BE2C (cell line): Measurements from ENCODE around the gene DUSP23.

Experiments used
- DNase-seq: peaks from one replicate; pipeline ENCODE4 v3.0.0-alpha.2; 2020
- H3K27me3 ChIP-seq: fragments of 250-450 bp; sonication (Bioruptor Pico); 2 replicates; pipeline ENCODE4 v1.5.1; 2020; ENCODE audit warnings: mild to moderate bottlenecking
- H3K36me3 ChIP-seq: fragments of 250-450 bp; sonication (Bioruptor Pico); 2 replicates; pipeline ENCODE4 v1.5.1; 2020; ENCODE audit warnings: mild to moderate bottlenecking
- H3K4me1 ChIP-seq: fragments of 250-450 bp; sonication (Bioruptor Pico); 2 replicates; pipeline ENCODE4 v1.5.1; 2020
- H3K4me3 ChIP-seq: 2 replicates; pipeline ENCODE4 v1.5.1; 2011; ENCODE audit warnings: low read depth, low read length
- H3K9me3 ChIP-seq: fragments of 250-450 bp; sonication (Bioruptor Pico); 2 replicates; pipeline ENCODE4 v1.5.1; 2020
- TF ChIP-seq, protein P1 (sequence below): IDR thresholded peaks from 2 replicates; pipeline ENCODE4 v1.5.1; 2012; ENCODE audit warnings: mild to moderate bottlenecking, low read depth, low read length

DUSP23 gene

DNA sequence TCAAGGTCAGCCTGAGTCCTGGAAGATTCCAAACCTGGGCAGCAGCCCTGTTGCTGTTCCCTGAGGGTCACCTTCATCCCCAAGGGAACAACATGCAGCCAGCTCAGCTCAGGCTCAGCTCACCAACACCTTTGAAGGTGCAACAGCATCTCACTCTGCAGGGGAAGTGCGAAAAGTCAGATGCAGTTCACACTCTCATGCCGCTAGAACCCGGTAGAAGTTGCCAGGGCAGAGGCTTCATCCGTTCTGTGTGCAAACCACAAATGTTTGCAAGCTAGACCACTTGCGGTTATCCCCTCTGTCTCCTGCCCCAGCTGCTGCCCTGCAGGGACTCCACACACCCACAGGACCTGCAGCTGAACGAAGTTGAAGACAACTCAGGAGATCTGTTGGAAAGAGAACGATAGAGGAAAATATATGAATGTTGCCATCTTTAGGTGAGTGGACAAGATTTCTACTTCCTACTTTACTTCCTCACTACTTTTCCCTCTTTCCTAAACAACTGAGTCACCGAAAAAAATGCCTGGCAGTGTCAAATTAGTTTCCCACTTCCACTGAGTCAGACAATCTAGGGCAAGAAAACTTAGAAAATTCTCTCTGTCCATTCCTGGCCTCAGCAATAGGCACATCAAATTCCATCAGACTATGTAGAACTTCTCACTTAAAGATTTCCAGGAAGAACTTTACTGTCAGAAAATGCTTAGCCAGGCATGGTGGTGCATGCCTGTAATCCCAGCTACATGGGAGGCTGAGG lies 19.6 kb downstream of the DUSP23 start:
- TF ChIP-seq, protein P1, sequence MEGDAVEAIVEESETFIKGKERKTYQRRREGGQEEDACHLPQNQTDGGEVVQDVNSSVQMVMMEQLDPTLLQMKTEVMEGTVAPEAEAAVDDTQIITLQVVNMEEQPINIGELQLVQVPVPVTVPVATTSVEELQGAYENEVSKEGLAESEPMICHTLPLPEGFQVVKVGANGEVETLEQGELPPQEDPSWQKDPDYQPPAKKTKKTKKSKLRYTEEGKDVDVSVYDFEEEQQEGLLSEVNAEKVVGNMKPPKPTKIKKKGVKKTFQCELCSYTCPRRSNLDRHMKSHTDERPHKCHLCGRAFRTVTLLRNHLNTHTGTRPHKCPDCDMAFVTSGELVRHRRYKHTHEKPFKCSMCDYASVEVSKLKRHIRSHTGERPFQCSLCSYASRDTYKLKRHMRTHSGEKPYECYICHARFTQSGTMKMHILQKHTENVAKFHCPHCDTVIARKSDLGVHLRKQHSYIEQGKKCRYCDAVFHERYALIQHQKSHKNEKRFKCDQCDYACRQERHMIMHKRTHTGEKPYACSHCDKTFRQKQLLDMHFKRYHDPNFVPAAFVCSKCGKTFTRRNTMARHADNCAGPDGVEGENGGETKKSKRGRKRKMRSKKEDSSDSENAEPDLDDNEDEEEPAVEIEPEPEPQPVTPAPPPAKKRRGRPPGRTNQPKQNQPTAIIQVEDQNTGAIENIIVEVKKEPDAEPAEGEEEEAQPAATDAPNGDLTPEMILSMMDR, result no peak
- no peak for DNase-seq
- Histone ChIP-seq H3K9me3 (no peaks in the 10 kb centered on the region), H3K4me3 (no peak overlapping the region), H3K36me3 (no peaks in the 10 kb centered on the region), H3K27me3 (peaks cover 7% of the 10 kb centered on the region; the same call in 1 of the 2 replicates), H3K4me1 (no peaks in the 10 kb centered on the region)

DNA sequence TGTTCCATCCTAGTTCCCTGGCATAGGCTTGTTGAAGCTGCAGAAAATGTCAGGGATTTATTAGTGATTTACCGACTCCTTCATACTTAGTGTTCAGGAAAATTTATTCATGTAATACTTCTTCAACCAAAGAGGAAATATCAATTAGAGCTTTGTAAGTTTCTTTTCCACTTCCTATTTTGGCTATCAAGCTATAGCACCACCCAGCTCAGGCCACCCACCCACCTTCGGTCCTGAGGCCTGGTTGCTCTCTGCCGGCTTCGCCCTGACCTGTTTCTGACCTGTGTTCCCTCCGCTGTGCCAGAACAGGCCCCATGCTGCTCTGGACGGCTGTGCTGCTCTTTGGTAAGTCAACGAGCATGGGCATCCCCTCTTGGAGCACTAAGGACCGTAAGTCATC lies 21.3 kb downstream of the DUSP23 start, which contains the start of gene FCRL6:
Gene FCRL6 (plus strand): TSS at position 250 of the 400 bp plus-strand sequence. CDS start 65 bp downstream, at position 315.
- DNase-seq, result no peak
- Histone ChIP-seq H3K4me3 (no peak within 1 kb of the TSS), H3K4me1 (no peaks in the 10 kb centered on the region), H3K36me3 (no peaks in the 10 kb centered on the region), H3K9me3 (no peaks in the 10 kb centered on the region), H3K27me3 (no peaks in the 10 kb centered on the region)
- TF ChIP-seq, protein P1, result no peak

GRCh38 chr1:159803956-159804689 lies 23.4 kb downstream of the DUSP23 start:
- Histone ChIP-seq H3K9me3 (no peaks in the 10 kb centered on the region), H3K36me3 (no peaks in the 10 kb centered on the region), H3K4me3 (no peak overlapping the region), H3K27me3 (no peaks in the 10 kb centered on the region), H3K4me1 (no peaks in the 10 kb centered on the region)
- TF ChIP-seq, protein P1, result no peak
- no peak for DNase-seq

DNA sequence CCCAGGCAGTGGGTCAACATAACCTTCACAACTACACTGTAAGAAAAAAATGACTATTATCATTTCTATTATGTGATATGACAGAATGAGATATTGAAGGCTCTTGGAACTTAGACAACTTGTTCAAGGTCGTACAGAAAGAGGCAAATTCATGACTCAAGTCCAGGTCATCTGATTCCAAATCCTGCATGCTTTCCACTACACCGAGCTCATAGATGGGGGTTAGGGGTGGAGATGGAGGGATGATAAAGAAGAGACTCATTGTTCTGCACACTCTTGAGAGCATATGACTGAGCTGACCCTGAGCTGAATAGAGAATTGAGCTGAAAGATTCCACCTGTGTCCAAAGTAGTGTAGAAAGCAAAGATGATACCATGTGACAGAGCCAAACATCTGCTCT lies 24.2 kb downstream of the DUSP23 start:
- TF ChIP-seq, protein P1, result no peak
- Histone ChIP-seq H3K4me1 (no peaks in the 10 kb centered on the region), H3K27me3 (no peaks in the 10 kb centered on the region), H3K36me3 (no peaks in the 10 kb centered on the region), H3K4me3 (no peak overlapping the region), H3K9me3 (no peaks in the 10 kb centered on the region)
- no peak for DNase-seq

- no peaks in the 10 kb centered on the region for H3K36me3 ChIP-seq
- TF ChIP-seq, protein P1, result no peak
- H3K27me3 ChIP-seq, result no peaks in the 10 kb centered on the region
- DNase-seq, result no peak
- H3K4me1 ChIP-seq, result no peaks in the 10 kb centered on the region
- no peaks in the 10 kb centered on the region for H3K9me3 ChIP-seq
- no peak overlapping the region for H3K4me3 ChIP-seq
These were observed 35.2 kb downstream of the DUSP23 start for GRCh38 chr1:159815926-159816325.
